ENCODE data around the gene LRMDA.

Gene LRMDA

DNA sequence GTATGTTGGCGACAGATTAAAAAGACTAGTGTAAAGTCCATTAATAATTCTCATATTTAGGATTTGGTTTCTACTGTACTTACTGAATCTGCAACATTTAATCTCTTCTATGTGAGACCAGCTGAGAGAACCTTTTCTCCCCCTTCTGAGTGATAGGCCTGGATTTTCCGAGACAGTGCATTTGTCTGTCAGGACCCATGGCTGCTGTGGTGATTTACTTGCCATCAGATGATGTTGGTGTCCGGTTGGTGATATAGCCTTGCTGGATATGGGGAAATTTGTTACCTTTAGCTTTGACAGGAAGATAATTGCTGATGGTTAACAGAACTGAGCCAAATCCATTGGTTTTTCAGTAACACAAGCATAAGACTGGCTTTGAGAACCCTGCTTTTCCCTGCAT is 517.2 kb downstream of the LRMDA start:
- H3K4me3 ChIP-seq (ENCODE audit: low read depth, low read length), result no peak overlapping the region
- TF ChIP-seq, protein P1, sequence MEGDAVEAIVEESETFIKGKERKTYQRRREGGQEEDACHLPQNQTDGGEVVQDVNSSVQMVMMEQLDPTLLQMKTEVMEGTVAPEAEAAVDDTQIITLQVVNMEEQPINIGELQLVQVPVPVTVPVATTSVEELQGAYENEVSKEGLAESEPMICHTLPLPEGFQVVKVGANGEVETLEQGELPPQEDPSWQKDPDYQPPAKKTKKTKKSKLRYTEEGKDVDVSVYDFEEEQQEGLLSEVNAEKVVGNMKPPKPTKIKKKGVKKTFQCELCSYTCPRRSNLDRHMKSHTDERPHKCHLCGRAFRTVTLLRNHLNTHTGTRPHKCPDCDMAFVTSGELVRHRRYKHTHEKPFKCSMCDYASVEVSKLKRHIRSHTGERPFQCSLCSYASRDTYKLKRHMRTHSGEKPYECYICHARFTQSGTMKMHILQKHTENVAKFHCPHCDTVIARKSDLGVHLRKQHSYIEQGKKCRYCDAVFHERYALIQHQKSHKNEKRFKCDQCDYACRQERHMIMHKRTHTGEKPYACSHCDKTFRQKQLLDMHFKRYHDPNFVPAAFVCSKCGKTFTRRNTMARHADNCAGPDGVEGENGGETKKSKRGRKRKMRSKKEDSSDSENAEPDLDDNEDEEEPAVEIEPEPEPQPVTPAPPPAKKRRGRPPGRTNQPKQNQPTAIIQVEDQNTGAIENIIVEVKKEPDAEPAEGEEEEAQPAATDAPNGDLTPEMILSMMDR (IDR thresholded peaks at IDR 0.05; ENCODE audit: insufficient read depth, low read depth, low read length, missing control alignments), result no peak
- no peak for DNase-seq (ENCODE audit: low read depth)

DNA sequence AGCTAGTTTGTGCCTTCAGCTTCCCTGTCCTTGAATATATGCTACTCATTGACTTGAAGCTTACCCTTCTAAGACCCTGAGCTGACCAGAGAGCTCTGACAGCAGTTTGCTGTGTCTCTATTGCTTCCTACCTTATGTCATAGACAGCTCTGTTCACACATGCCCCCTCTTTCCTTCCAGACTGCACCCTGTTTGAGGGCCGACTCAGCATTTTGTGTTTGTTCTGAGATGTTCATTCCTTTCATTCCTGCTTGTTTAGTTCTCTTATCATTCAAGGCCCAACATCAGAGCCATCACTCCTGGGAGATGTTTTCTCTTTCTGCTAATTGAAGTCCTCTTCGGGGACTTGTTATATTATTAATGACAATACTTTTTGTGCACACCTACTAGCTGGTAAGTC is 518.9 kb downstream of the LRMDA start:
- no peak overlapping the region for H3K4me3 ChIP-seq (ENCODE audit: low read depth, low read length)
- DNase-seq (ENCODE audit: low read depth), result no peak
- TF ChIP-seq, protein P1 (IDR thresholded peaks at IDR 0.05; ENCODE audit: insufficient read depth, low read depth, low read length, missing control alignments), result no peak

DNA sequence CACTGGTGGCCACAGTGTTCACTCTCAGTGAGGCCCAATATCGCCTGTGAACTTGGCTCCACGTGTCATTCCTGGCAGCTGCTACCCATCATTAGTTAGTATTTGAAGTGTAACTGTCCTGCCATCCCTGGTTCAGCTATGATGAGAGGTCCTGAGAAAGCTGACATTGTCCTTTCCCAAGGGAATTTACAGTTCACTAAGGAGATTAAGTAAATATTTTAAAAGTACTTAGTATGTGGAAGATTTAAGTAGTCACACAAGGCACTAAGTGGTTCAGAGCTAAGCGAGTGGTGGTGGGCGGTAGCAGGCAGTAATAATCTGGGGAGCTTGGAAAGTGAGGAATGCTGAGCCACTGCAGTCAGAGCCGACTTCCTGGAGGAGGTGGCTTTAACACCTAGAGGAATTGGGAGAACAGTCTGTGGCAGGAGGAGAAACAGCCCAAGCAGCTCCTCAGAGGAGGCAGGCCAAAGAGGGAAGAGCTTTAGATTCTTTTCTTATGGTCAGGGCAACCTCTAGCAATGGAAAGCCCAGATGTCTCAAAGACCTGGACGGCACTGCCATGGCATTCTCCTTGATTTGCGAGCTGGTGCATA is 519.7 kb downstream of the LRMDA start:
- no peak for DNase-seq (ENCODE audit: low read depth)
- TF ChIP-seq, protein P1 (IDR thresholded peaks at IDR 0.05; ENCODE audit: insufficient read depth, low read depth, low read length, missing control alignments), result no peak
- H3K4me3 ChIP-seq (ENCODE audit: low read depth, low read length), result no peak overlapping the region

DNA sequence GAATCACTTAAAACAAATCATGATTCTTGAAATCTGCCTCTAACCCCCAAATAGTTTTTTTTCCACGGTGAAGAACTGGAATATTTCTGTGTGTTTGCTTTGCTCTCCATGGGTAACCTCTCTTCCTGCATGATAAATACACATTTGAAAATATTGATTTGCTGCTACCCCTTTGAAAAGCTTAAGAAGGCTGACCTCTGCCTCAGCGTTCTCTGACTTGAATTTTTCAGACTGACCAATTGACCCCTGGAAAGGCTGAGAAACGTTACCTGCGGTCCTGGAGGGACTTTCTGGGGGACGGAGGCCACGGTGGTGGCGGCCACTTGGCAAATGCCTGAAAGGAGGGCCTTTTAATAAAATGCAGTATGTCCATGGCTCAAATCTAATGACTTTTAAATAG is 520.2 kb downstream of the LRMDA start:
- TF ChIP-seq, protein P1 (IDR thresholded peaks at IDR 0.05; ENCODE audit: insufficient read depth, low read depth, low read length, missing control alignments), result no peak
- no peak for DNase-seq (ENCODE audit: low read depth)
- no peak overlapping the region for H3K4me3 ChIP-seq (ENCODE audit: low read depth, low read length)

DNA sequence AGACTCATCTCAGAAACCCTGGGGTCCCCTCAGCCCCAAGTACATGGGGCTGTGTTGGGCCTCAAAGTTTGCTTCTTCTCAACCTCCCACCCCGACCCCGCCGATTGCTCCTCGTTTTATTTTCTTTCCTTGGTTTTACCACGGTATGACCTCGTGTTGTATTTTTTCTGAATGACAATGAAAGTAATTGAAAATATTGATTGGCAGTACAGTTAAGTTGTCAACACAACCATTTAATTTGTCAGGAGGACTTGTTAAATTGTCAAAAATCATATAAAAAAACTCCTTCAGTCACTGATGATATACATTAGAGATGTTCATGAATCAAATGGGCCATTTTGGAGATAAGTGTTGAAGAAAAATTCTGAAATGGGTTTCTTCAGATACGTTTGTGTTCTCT is 520.7 kb downstream of the LRMDA start:
- DNase-seq (ENCODE audit: low read depth), result no peak
- TF ChIP-seq, protein P1 (IDR thresholded peaks at IDR 0.05; ENCODE audit: insufficient read depth, low read depth, low read length, missing control alignments), result no peak
- H3K4me3 ChIP-seq (ENCODE audit: low read depth, low read length), result no peak overlapping the region

DNA sequence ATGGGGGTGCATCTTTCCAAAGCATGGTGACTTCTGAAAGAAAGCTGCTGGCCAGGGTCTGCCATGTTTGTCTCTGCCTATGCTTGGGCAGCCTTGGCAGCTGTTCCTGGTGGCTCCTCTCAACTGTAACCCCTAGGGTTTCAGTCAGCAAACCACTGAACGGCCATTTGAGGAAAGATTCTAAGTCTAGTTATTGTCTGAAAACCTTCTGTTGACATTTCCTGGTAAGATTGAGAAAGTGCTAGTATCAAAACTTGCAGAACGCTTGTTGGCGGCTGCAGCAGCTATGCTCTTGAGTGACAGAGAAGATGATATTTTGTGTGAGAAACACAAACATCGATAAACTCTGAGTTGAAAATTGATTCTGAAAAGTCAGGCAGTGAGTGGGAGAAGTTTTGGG is 523.1 kb downstream of the LRMDA start:
- TF ChIP-seq, protein P1 (IDR thresholded peaks at IDR 0.05; ENCODE audit: insufficient read depth, low read depth, low read length, missing control alignments), result no peak
- no peak for DNase-seq (ENCODE audit: low read depth)
- H3K4me3 ChIP-seq (ENCODE audit: low read depth, low read length), result no peak overlapping the region

DNA sequence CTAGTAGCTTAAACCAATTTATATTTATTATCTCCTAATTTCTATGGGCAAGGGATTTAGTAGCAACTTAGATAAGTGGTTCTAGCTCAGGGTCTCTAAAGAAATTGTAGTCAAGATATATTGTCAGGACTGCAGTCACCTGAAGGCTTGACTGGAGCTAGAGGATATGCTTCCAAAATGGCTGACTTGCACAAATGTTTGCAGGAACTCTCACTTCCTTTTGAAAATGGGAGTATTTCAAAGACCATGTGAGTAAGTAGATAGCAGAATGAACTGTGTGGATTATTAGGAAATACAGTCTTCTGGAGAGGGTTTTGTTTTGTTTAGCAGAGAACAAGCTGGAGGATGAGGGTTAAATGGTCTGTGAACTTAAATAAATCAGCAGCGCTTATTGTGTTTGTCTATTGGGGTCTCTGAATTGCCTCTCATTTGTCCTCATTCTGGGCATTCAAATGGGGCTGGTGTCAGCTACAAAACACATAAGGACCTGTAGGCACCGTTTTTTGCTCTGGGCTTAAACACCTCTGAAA is 524.6 kb downstream of the LRMDA start:
- TF ChIP-seq, protein P1 (IDR thresholded peaks at IDR 0.05; ENCODE audit: insufficient read depth, low read depth, low read length, missing control alignments), result no peak
- DNase-seq (ENCODE audit: low read depth), result no peak
- no peak overlapping the region for H3K4me3 ChIP-seq (ENCODE audit: low read depth, low read length)
